Astrocyte (in vitro differentiated cells and primary cell): ENCODE data around the gene UCK1. TPM values are rescaled to one million over a fixed set of nuclear protein-coding genes. Genes with fewer than 3 reads are reported as not detected.

Experiments used
- DNase-seq: peaks from one replicate; pipeline ENCODE4 v3.0.0-alpha.2; 2010; ENCODE audit warnings: low read depth
- FAIRE-seq: peaks from 2 replicates; lab custom pipeline; 2011; peaks lifted over from hg19 to GRCh38; lab: Jason Lieb, UNC
- H2AFZ ChIP-seq: 2 replicates; pipeline ENCODE4 v1.6.0; 2012; ENCODE audit warnings: low read depth, low read length, inconsistent platforms
- H3K27ac ChIP-seq: 2 replicates; pipeline ENCODE4 v1.5.1; 2011; ENCODE audit warnings: low read depth, low read length, inconsistent platforms
- H3K27me3 ChIP-seq: 2 replicates; pipeline ENCODE4 v1.6.0; 2011; ENCODE audit warnings: low read length, inconsistent platforms; ENCODE audit not compliant: insufficient read depth
- H3K36me3 ChIP-seq: 2 replicates; pipeline ENCODE4 v1.5.1; 2011; ENCODE audit warnings: low read length, inconsistent platforms; ENCODE audit not compliant: insufficient read depth
- H3K4me1 ChIP-seq: 2 replicates; pipeline ENCODE4 v1.5.1; 2011; ENCODE audit warnings: low read length, inconsistent platforms; ENCODE audit not compliant: insufficient read depth
- H3K4me2 ChIP-seq: 2 replicates; pipeline ENCODE4 v1.6.0; 2012; ENCODE audit warnings: low read length, inconsistent platforms
- H3K4me3 ChIP-seq: 2 replicates; pipeline ENCODE4 v1.5.1; 2011; ENCODE audit warnings: low read depth, mild to moderate bottlenecking, low read length, inconsistent platforms; ENCODE audit not compliant: insufficient read depth
- H3K79me2 ChIP-seq: 2 replicates; pipeline ENCODE4 v1.6.0; 2012; ENCODE audit warnings: mild to moderate bottlenecking, low read length, inconsistent platforms; ENCODE audit not compliant: insufficient read depth
- H3K9ac ChIP-seq: 2 replicates; pipeline ENCODE4 v1.6.0; 2012; ENCODE audit warnings: mild to moderate bottlenecking, low read length, inconsistent platforms
- H3K9me3 ChIP-seq: 2 replicates; pipeline ENCODE4 v1.5.1; 2012; ENCODE audit warnings: low read depth, mild to moderate bottlenecking, low read length, inconsistent platforms; ENCODE audit not compliant: insufficient read depth
- H4K20me1 ChIP-seq: 2 replicates; pipeline ENCODE4 v1.6.0; 2012; ENCODE audit warnings: low read length, inconsistent platforms; ENCODE audit not compliant: insufficient read depth
- H3K27ac Mint-ChIP-seq: one replicate; pipeline ENCODE4 v1.8.0; 2021; ENCODE audit warnings: mild to moderate bottlenecking, mixed read lengths; ENCODE audit not compliant: unreplicated experiment
- H3K27me3 Mint-ChIP-seq: one replicate; pipeline ENCODE4 v1.8.0; 2021; ENCODE audit warnings: low read depth, mixed read lengths; ENCODE audit not compliant: unreplicated experiment
- H3K36me3 Mint-ChIP-seq: one replicate; pipeline ENCODE4 v1.8.0; 2021; ENCODE audit warnings: low read depth, mixed read lengths; ENCODE audit not compliant: unreplicated experiment
- H3K4me1 Mint-ChIP-seq: one replicate; pipeline ENCODE4 v1.8.0; 2021; ENCODE audit warnings: low read depth, mixed read lengths; ENCODE audit not compliant: unreplicated experiment
- H3K4me3 Mint-ChIP-seq: one replicate; pipeline ENCODE4 v1.8.0; 2021; ENCODE audit warnings: mild to moderate bottlenecking, moderate library complexity, mixed read lengths; ENCODE audit not compliant: unreplicated experiment
- H3K9me3 Mint-ChIP-seq: one replicate; pipeline ENCODE4 v1.8.0; 2021; ENCODE audit warnings: mild to moderate bottlenecking, mixed read lengths; ENCODE audit not compliant: unreplicated experiment
- EZH2 ChIP-seq: IDR thresholded peaks from 2 replicates; pipeline ENCODE4 v1.6.1; 2012; ENCODE audit warnings: mild to moderate bottlenecking, low read length, inconsistent platforms; ENCODE audit not compliant: insufficient read depth
- total RNA-seq: library from RNA; stranded (reverse); gene quantifications from 2 replicates; pipeline ENCODE4 v1.2.1, GENCODE V29; 2021
- TF ChIP-seq, protein P1 (sequence below): IDR thresholded peaks from 2 replicates; pipeline ENCODE4 v1.5.1; 2011; ENCODE audit warnings: low read depth, mild to moderate bottlenecking, inconsistent platforms, low read length, moderate library complexity; ENCODE audit not compliant: insufficient read depth

UCK1 gene
- total RNA-seq, 1 donor from 2014 or later = 15.4 TPM

DNA sequence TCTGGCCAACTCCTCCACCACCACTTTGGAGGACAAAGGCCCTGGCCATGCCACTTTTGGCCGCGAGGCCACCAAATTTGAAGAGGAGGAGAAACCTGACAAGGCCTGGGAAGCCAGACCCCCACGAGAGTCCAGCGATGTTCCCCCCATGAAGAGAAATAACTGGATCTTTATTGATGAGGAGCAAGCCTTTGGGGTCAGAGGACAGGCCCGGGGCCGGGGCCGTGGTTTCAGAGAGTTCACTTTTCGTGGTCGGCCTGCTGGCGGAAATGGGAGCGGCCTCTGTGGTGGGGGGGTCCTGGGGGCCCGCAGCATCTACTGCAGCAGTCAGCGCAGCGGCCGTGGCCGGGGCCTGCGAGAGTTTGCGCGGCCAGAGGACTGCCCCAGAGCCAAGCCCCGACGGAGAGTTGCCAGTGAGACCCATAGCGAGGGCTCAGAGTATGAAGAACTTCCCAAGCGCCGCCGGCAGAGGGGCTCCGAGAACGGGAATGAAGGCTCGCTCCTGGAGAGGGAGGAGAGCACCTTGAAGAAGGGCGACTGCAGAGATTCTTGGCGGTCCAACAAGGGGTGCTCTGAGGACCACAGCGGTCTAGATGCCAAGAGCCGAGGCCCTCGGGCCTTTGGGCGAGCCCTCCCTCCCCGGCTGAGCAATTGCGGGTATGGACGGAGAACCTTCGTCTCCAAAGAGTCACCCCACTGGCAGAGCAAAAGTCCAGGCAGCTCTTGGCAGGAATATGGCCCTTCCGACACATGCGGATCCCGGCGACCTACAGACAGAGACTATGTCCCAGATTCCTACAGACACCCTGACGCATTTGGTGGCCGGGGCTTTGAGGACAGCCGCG, 55.7 kb downstream of the UCK1 start:
- H3K27ac Mint-ChIP-seq = no peak overlapping the region

DNA sequence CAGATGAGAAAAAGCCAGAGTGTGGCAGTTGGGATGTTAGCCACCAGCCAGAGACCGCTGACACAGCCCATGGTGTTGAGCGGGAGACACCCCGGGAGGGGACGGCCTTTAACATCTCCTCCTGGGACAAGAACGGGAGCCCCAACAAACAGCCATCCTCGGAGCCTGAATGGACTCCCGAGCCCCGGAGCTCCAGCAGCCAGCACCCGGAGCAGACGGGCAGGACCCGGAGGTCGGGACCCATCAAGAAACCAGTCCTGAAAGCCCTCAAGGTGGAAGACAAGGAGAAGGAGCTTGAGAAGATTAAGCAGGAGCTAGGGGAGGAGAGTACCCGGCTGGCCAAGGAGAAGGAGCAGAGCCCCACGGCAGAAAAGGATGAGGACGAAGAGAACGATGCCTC, 56.4 kb downstream of the UCK1 start:
- FAIRE-seq (no peak), DNase-seq (no peak)
- H3K4me3 ChIP-seq = no peak overlapping the region
- H4K20me1 ChIP-seq = peaks cover 93% of the 10 kb centered on the region
- H3K4me1 ChIP-seq = no peaks in the 10 kb centered on the region
- H3K27me3 ChIP-seq = no peaks in the 10 kb centered on the region
- Mint-ChIP-seq H3K4me3 (no peak overlapping the region), H3K4me1 (no peaks in the 10 kb centered on the region), H3K9me3 (peaks cover 2% of the 10 kb centered on the region), H3K27me3 (no peaks in the 10 kb centered on the region), H3K36me3 (peaks cover 15% of the 10 kb centered on the region), H3K27ac (no peak overlapping the region)
- peaks cover 87% of the 10 kb centered on the region for H3K79me2 ChIP-seq
- no peaks in the 10 kb centered on the region for H3K9me3 ChIP-seq
- H3K36me3 ChIP-seq = peaks cover 57% of the 10 kb centered on the region
- H3K9ac ChIP-seq = no peak overlapping the region
- H3K27ac ChIP-seq = no peak overlapping the region
- no peak overlapping the region for H3K4me2 ChIP-seq
- no peak for TF ChIP-seq EZH2
- TF ChIP-seq, protein P1, sequence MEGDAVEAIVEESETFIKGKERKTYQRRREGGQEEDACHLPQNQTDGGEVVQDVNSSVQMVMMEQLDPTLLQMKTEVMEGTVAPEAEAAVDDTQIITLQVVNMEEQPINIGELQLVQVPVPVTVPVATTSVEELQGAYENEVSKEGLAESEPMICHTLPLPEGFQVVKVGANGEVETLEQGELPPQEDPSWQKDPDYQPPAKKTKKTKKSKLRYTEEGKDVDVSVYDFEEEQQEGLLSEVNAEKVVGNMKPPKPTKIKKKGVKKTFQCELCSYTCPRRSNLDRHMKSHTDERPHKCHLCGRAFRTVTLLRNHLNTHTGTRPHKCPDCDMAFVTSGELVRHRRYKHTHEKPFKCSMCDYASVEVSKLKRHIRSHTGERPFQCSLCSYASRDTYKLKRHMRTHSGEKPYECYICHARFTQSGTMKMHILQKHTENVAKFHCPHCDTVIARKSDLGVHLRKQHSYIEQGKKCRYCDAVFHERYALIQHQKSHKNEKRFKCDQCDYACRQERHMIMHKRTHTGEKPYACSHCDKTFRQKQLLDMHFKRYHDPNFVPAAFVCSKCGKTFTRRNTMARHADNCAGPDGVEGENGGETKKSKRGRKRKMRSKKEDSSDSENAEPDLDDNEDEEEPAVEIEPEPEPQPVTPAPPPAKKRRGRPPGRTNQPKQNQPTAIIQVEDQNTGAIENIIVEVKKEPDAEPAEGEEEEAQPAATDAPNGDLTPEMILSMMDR = no peak
- no peak overlapping the region for H2AFZ ChIP-seq

More for the DNA sequence above, 55.7 kb downstream of the UCK1 start:
- H3K27me3 ChIP-seq = no peaks in the 10 kb centered on the region
- FAIRE-seq (no peak), DNase-seq (no peak)
- peaks cover 63% of the 10 kb centered on the region for H3K36me3 ChIP-seq
- no peak overlapping the region for H3K4me3 ChIP-seq
- H3K4me2 ChIP-seq = no peak overlapping the region
- H3K4me1 Mint-ChIP-seq = no peaks in the 10 kb centered on the region
- no peaks in the 10 kb centered on the region for H3K27me3 Mint-ChIP-seq
- H3K4me1 ChIP-seq = no peaks in the 10 kb centered on the region
- H3K4me3 Mint-ChIP-seq = no peak overlapping the region
- peaks cover 2% of the 10 kb centered on the region for H3K9me3 Mint-ChIP-seq
- no peak for TF ChIP-seq EZH2
- TF ChIP-seq, protein P1 = no peak
- H3K27ac ChIP-seq = no peak overlapping the region
- H2AFZ ChIP-seq = no peak overlapping the region
- H3K9ac ChIP-seq = no peak overlapping the region
- H4K20me1 ChIP-seq = peaks cover 93% of the 10 kb centered on the region
- peaks cover 10% of the 10 kb centered on the region for H3K36me3 Mint-ChIP-seq
- H3K79me2 ChIP-seq = peaks cover 86% of the 10 kb centered on the region
- no peaks in the 10 kb centered on the region for H3K9me3 ChIP-seq

DNA sequence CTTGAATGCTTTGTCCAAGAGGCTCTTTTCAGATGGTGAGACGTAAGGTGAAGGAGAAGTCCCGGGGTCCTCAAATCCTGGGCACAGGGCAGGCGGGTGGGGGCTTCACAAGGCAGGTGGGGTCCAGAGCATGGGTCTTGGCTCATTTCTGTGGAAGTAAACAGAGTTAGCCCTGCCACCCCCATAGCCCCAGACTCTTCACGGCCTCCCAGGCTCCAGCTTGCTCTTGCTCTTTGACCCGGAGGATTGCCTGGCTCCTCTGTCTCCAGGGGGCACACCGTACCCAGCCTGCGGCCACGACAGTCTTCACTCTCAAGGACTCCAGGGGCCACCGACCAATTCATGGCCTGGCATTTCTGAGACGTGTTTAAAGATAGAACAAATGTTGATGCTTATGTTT, 57.2 kb downstream of the UCK1 start:
- peaks cover 20% of the 10 kb centered on the region for H3K36me3 Mint-ChIP-seq
- Histone ChIP-seq H4K20me1 (peaks cover 91% of the 10 kb centered on the region), H3K27me3 (no peaks in the 10 kb centered on the region), H2AFZ (no peak overlapping the region), H3K9ac (no peak overlapping the region), H3K9me3 (no peaks in the 10 kb centered on the region), H3K79me2 (peaks cover 86% of the 10 kb centered on the region), H3K4me1 (no peaks in the 10 kb centered on the region), H3K4me2 (no peak overlapping the region), H3K36me3 (peaks cover 53% of the 10 kb centered on the region), H3K27ac (no peak overlapping the region), H3K4me3 (no peak overlapping the region)
- DNase-seq = no peak
- no peak overlapping the region for H3K4me3 Mint-ChIP-seq
- H3K9me3 Mint-ChIP-seq = peaks cover 2% of the 10 kb centered on the region
- no peaks in the 10 kb centered on the region for H3K4me1 Mint-ChIP-seq
- no peak for FAIRE-seq
- H3K27ac Mint-ChIP-seq = no peak overlapping the region
- no peaks in the 10 kb centered on the region for H3K27me3 Mint-ChIP-seq
- TF ChIP-seq, protein P1 = no peak
- no peak for TF ChIP-seq EZH2
